Measurements from ENCODE around the gene TCAP.

GRCh38 chr17:39705786-39706348, 40.7 kb downstream of the TCAP start:
- TF ChIP-seq CTCF (conservative IDR thresholded peaks at IDR 0.05 in 1 of 2, IDR thresholded peaks at IDR 0.05 in 1 of 2; ENCODE audit: extremely low read depth in 1 of 2, insufficient read depth in 1 of 2, low read depth in 1 of 2, low read length in 2 of 2): no peak
- TF ChIP-seq EZH2 (IDR thresholded peaks at IDR 0.05; ENCODE audit: borderline replicate concordance, low read length): no peak

Measured in mammary epithelial cell (primary cell).